MM.1S (cell line): ENCODE results near the gene FRY.
"Not testable (repeated sequence)": the region's sequence is repeated elsewhere in the genome, so short reads cannot be mapped to it uniquely, and the experiment has no call there.

Experiments
- DNase-seq: peaks from one replicate; pipeline ENCODE4 v3.0.0-alpha.2; 2015
- H2AFZ ChIP-seq: fragments of 300-600 bp; sonication (generic); 2 replicates; pipeline ENCODE4 v1.6.0; 2016; ENCODE audit warnings: antibody characterized with exemption, low read length
- H3F3A ChIP-seq: fragments of 300-600 bp; sonication (generic); 2 replicates; pipeline ENCODE4 v1.6.1; 2016; ENCODE audit warnings: mild to moderate bottlenecking, antibody characterized with exemption, low read length, moderate library complexity, mixed read lengths; ENCODE audit not compliant: insufficient read depth
- H3K27ac ChIP-seq: fragments of 300-600 bp; sonication (generic); 2 replicates; pipeline ENCODE4 v1.5.1; 2016; ENCODE audit warnings: mild to moderate bottlenecking, low read length
- H3K27me3 ChIP-seq: fragments of 300-600 bp; sonication (generic); replicated peaks from 2 replicates; pipeline ENCODE4 v1.6.0; 2016; ENCODE audit warnings: low read length; ENCODE audit not compliant: insufficient read depth
- H3K36me3 ChIP-seq: fragments of 300-600 bp; sonication (generic); replicated peaks from 2 replicates; pipeline ENCODE4 v1.6.1; 2016; ENCODE audit warnings: mild to moderate bottlenecking, low read length, mixed read lengths; ENCODE audit not compliant: insufficient read depth
- H3K4me1 ChIP-seq: fragments of 300-600 bp; sonication (generic); 2 replicates; pipeline ENCODE4 v1.6.1; 2016; ENCODE audit warnings: low read length, mixed read lengths
- H3K4me2 ChIP-seq: fragments of 300-600 bp; sonication (generic); 2 replicates; pipeline ENCODE4 v1.6.0; 2016; ENCODE audit warnings: low read depth, low read length
- H3K4me3 ChIP-seq: fragments of 300-600 bp; sonication (generic); 2 replicates; pipeline ENCODE4 v1.5.1; 2016; ENCODE audit warnings: low read length, mixed read lengths
- H3K79me2 ChIP-seq: fragments of 300-600 bp; sonication (generic); 2 replicates; pipeline ENCODE4 v1.6.1; 2016; ENCODE audit warnings: mixed run types, low read length, mixed read lengths
- H3K9ac ChIP-seq: fragments of 300-600 bp; sonication (generic); 2 replicates; pipeline ENCODE4 v1.6.1; 2016; ENCODE audit warnings: low read length, mixed read lengths
- H3K9me2 ChIP-seq: fragments of 300-600 bp; sonication (generic); replicated peaks from 2 replicates; pipeline ENCODE4 v1.6.1; 2016; ENCODE audit warnings: mild to moderate bottlenecking, low read length, mixed read lengths; ENCODE audit not compliant: insufficient read depth
- H3K9me3 ChIP-seq: fragments of 300-600 bp; sonication (generic); replicated peaks from 2 replicates; pipeline ENCODE4 v1.6.1; 2016; ENCODE audit warnings: mild to moderate bottlenecking, low read length, mixed read lengths; ENCODE audit not compliant: insufficient read depth
- H4K20me1 ChIP-seq: fragments of 300-600 bp; sonication (generic); 2 replicates; pipeline ENCODE4 v1.6.1; 2016; ENCODE audit warnings: mild to moderate bottlenecking, low read length, moderate library complexity, mixed read lengths; ENCODE audit not compliant: insufficient read depth
- CTCF ChIP-seq: fragments of 300-600 bp; sonication (generic); IDR thresholded peaks from 2 replicates; pipeline ENCODE4 v1.5.1; 2016; ENCODE audit warnings: antibody characterized with exemption, low read length, mixed read lengths
- EZH2 ChIP-seq: fragments of 300-600 bp; sonication (generic); optimal IDR thresholded peaks from 2 replicates; pipeline ENCODE3; 2017; ENCODE audit warnings: low read depth, mild to moderate bottlenecking, antibody characterized with exemption, low read length, mixed read lengths
- EZH2phosphoT487 ChIP-seq: fragments of 300-600 bp; sonication (generic); IDR thresholded peaks from 2 replicates; pipeline ENCODE4 v1.6.1; 2018; ENCODE audit warnings: antibody characterized with exemption, low read length

FRY gene

GRCh38 chr13:31986676-31987470 lies 44.7 kb upstream of the FRY start:
- Histone ChIP-seq H3F3A (no peaks in the 10 kb centered on the region), H3K9me3 (no peaks in the 10 kb centered on the region), H3K9me2 (no peaks in the 10 kb centered on the region), H3K4me2 (no peak overlapping the region), H4K20me1 (no peaks in the 10 kb centered on the region), H3K27ac (no peak overlapping the region), H3K79me2 (no peaks in the 10 kb centered on the region), H2AFZ (no peak overlapping the region), H3K27me3 (no peaks in the 10 kb centered on the region), H3K9ac (no peak overlapping the region), H3K4me1 (no peaks in the 10 kb centered on the region), H3K36me3 (no peaks in the 10 kb centered on the region), H3K4me3 (no peak overlapping the region)
- TF ChIP-seq EZH2phosphoT487 (no peak), CTCF (no peak)
- DNase-seq = no peak

GRCh38 chr13:31987535-31988170 lies 43.9 kb upstream of the FRY start:
- TF ChIP-seq EZH2 (no peak), CTCF (no peak), EZH2phosphoT487 (no peak)
- Histone ChIP-seq H3F3A (no peaks in the 10 kb centered on the region), H2AFZ (no peak overlapping the region), H4K20me1 (no peaks in the 10 kb centered on the region), H3K4me2 (no peak overlapping the region), H3K27me3 (no peaks in the 10 kb centered on the region), H3K4me1 (no peaks in the 10 kb centered on the region), H3K79me2 (no peaks in the 10 kb centered on the region), H3K9me2 (no peaks in the 10 kb centered on the region), H3K4me3 (no peak overlapping the region), H3K36me3 (no peaks in the 10 kb centered on the region), H3K9ac (no peak overlapping the region), H3K27ac (no peak overlapping the region), H3K9me3 (no peaks in the 10 kb centered on the region)
- no peak for DNase-seq

GRCh38 chr13:31994367-31994766 lies 37.2 kb upstream of the FRY start:
- H3K9me2 ChIP-seq, H4K20me1 ChIP-seq, H3K9ac ChIP-seq, H2AFZ ChIP-seq, DNase-seq, H3K4me3 ChIP-seq, H3K9me3 ChIP-seq, H3K36me3 ChIP-seq, H3K79me2 ChIP-seq, H3K4me2 ChIP-seq, H3K4me1 ChIP-seq, H3K27ac ChIP-seq, H3K27me3 ChIP-seq, H3F3A ChIP-seq: not testable (repeated sequence)

- H4K20me1 ChIP-seq = no peaks in the 10 kb centered on the region
- no peaks in the 10 kb centered on the region for H3K9me3 ChIP-seq
- no peaks in the 10 kb centered on the region for H3K79me2 ChIP-seq
- H3K4me2 ChIP-seq = no peak overlapping the region
- H3F3A ChIP-seq = no peaks in the 10 kb centered on the region
- no peak overlapping the region for H2AFZ ChIP-seq
- H3K9me2 ChIP-seq = no peaks in the 10 kb centered on the region
- no peaks in the 10 kb centered on the region for H3K36me3 ChIP-seq
- DNase-seq = no peak
- no peak for TF ChIP-seq EZH2
- TF ChIP-seq CTCF = no peak
- no peak for TF ChIP-seq EZH2phosphoT487
- no peak overlapping the region for H3K9ac ChIP-seq
- no peaks in the 10 kb centered on the region for H3K4me1 ChIP-seq
- no peak overlapping the region for H3K4me3 ChIP-seq
- no peaks in the 10 kb centered on the region for H3K27me3 ChIP-seq
- H3K27ac ChIP-seq = no peak overlapping the region
Measured at GRCh38 chr13:31996601-31997000, 35.0 kb upstream of the FRY start.
